H1 (cell line): ENCODE data around the gene APH1A. TPM values are rescaled to one million over a fixed set of nuclear protein-coding genes. Genes with fewer than 3 reads are reported as not detected.
A peak's percentile ranks its signal among the peaks of the same experiment; 100 is the strongest.

Experiments
- ASH2L ChIP-seq: fragments of 200-600, 300-600 bp; sonication (generic); IDR thresholded peaks from one replicate; pipeline ENCODE4 v1.7.1; 2017; ENCODE audit warnings: low read length
- BACH1 ChIP-seq: IDR thresholded peaks from 2 replicates; pipeline ENCODE4 v1.6.1; 2012; ENCODE audit warnings: low read length, improper control_type of control experiment
- CBX8 ChIP-seq: fragments of 300-800, 300-1000 bp; sonication (generic); IDR thresholded peaks from 2 replicates; pipeline ENCODE4 v1.7.1; 2016; ENCODE audit warnings: low read depth, low read length, borderline replicate concordance
- CEBPB ChIP-seq: IDR thresholded peaks from 2 replicates; pipeline ENCODE4 v1.6.1; 2012; ENCODE audit warnings: low read depth, low read length
- CTBP2 ChIP-seq: IDR thresholded peaks from 2 replicates; pipeline ENCODE4 v1.7.0; 2011; ENCODE audit warnings: borderline replicate concordance, mild to moderate bottlenecking, moderate library complexity, mixed read lengths, low read length; ENCODE audit not compliant: insufficient read depth, insufficient read length
- EGR1 ChIP-seq: IDR thresholded peaks from 2 replicates; pipeline ENCODE4 v1.6.1; 2011; ENCODE audit warnings: low read depth, low read length, borderline replicate concordance
- EP300 ChIP-seq, 2 experiments: IDR thresholded peaks; 1 replicate in 1 of 2; 2 replicates in 1 of 2; pipeline ENCODE4 v1.6.1; 2011 to 2012; ENCODE audit warnings: low read depth in 2 of 2, low read length in 2 of 2, mild to moderate bottlenecking in 2 of 2, borderline replicate concordance in 1 of 2, inconsistent platforms in 1 of 2, moderate library complexity in 1 of 2
- HDAC2 ChIP-seq, 2 experiments: fragments of 300-600 bp in 1 of 2; sonication (generic) in 1 of 2; IDR thresholded peaks; 2 replicates each; pipeline ENCODE4 v1.6.1; 2011 to 2012; ENCODE audit warnings: low read depth in 2 of 2, low read length in 2 of 2, mild to moderate bottlenecking in 2 of 2, moderate library complexity in 2 of 2, borderline replicate concordance in 1 of 2, inconsistent platforms in 1 of 2
- POLR2A ChIP-seq, 2 experiments: IDR thresholded peaks; 1 replicate in 1 of 2; 2 replicates in 1 of 2; pipeline ENCODE4 v1.6.1; 2011; ENCODE audit warnings: low read depth in 2 of 2, low read length in 2 of 2, mild to moderate bottlenecking in 2 of 2; ENCODE audit errors: control extremely low read depth in 1 of 2
- POLR2AphosphoS5 ChIP-seq: IDR thresholded peaks from 2 replicates; pipeline ENCODE4 v1.6.1; 2011; ENCODE audit warnings: low read depth, low read length
- TAF1 ChIP-seq: IDR thresholded peaks from 2 replicates; pipeline ENCODE4 v1.6.1; 2011; ENCODE audit warnings: mild to moderate bottlenecking, low read depth, low read length
- polyA plus RNA-seq, 7 experiments: library from polyadenylated mRNA; depleted of rRNA in 3 of 7; stranded (reverse) in 5 of 7; unstranded in 2 of 7; fragments of >200 nt in 5 of 7; fragments of 200-250 nt in 2 of 7; gene quantifications; 1 replicate in 5 of 7; 2 replicates in 1 of 7; 4 replicates in 1 of 7; pipeline versions ENCODE4 v1.2.1 to v1.2.3, GENCODE V29; 2011 to 2013; ENCODE audit warnings: missing spikeins in 2 of 7, mixed read lengths in 2 of 7
- total RNA-seq: library from RNA; stranded (reverse); fragmentation: NEBNext Ultra II Directional; extraction: Animal tissue kit (Norgen Biotek cat#: 25700); gene quantifications from 2 replicates; pipeline ENCODE4 v1.2.1, GENCODE V29; 2021

Gene APH1A
- total and polyA plus RNA-seq, 2 of the 8 experiments (the other 6 are each of a cell fraction or from before 2014, with no cell fraction given): 111 to 183 TPM

DNA sequence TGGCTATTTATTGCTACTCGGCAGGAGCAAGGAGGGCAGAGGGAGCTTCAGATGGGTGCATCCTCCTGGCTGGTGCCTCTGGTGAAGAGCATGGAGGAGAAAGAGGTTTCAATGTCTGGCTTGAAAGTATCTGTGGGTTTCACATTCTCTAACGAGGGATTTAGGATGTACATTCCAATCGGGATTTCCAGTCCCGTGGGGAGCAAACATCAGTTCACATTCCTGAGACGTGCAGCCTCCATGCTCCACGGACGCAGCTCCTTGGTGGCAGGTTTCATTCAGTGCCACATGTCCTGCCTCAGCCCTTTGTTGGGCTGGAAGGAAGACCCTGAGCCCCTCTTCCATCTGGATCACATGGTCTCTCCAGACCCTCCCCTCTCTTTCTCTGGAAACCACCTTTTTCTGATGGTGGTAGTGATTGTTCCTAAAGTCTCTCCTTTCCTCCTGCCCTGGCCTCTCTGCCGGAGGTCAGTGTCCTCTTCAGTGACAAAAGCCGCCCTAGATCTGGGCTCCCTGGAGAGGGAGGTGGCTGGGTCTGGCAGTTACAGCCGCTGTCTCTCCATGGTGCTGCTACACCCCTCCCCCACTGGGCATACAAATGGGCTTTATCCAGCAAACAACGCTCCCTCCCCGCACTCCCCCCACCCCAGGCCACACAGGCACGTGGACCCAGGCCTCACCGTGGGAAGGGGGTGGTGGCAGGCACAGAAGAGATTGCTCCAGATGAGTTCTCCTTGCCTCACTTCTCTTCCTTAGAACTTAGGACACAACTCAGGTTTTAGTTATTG is 12.1 kb downstream of the APH1A start (continued):
- TF ChIP-seq CEBPB (no peak), EP300 (IDR thresholded peaks at IDR 0.05; ENCODE audit: borderline replicate concordance in 1 of 2, low read depth in 2 of 2, low read length in 2 of 2) (no peak), BACH1 (no peak), CBX8 (no peak), ASH2L (no peak), POLR2AphosphoS5 (peak; percentile 92), EGR1 (no peak), CTBP2 (no peak), HDAC2 (IDR thresholded peaks at IDR 0.05; ENCODE audit: borderline replicate concordance in 1 of 2, low read depth in 2 of 2, low read length in 2 of 2) (0 out of 4 replicates have a peak, but pooled peaks of 1 of the 2 experiments have one; percentile 38), TAF1 (peak; percentile 57), POLR2A (IDR thresholded peaks at IDR 0.05; ENCODE audit: control extremely low read depth in 1 of 2, low read depth in 2 of 2, low read length in 2 of 2) (peak; percentile 36 to 81)
